SK-N-MC (cell line): Measurements from ENCODE around the gene CRMP1.

ENCODE experiments used
- DNase-seq: peaks from one replicate; pipeline ENCODE4 v3.0.0-alpha.2; 2011; ENCODE audit warnings: low read depth, low spot score
- H3K27ac ChIP-seq: fragments of 200-600 bp; sonication (generic); 2 replicates; pipeline ENCODE4 v1.5.1; 2016; ENCODE audit warnings: mixed run types
- H3K36me3 ChIP-seq: fragments of 200-600 bp; sonication (generic); 2 replicates; pipeline ENCODE4 v1.6.1; 2017; ENCODE audit warnings: antibody characterized with exemption, low read length, mixed read lengths; ENCODE audit not compliant: insufficient read depth
- H3K4me3 ChIP-seq: fragments of 200-600 bp; sonication (generic); 2 replicates; pipeline ENCODE4 v1.5.1; 2016
- H3K9ac ChIP-seq: fragments of 200-600 bp; sonication (generic); 2 replicates; pipeline ENCODE4 v1.8.0; 2017; ENCODE audit warnings: mixed run types, mixed read lengths; ENCODE audit not compliant: insufficient read length
- H3K9me3 ChIP-seq: fragments of 200-600 bp; sonication (generic); 2 replicates; pipeline ENCODE4 v1.6.1; 2017; ENCODE audit warnings: low read depth, mild to moderate bottlenecking, antibody characterized with exemption, low read length, moderate library complexity, mixed read lengths
- EZH2 ChIP-seq: fragments of 200-600 bp; sonication (generic); IDR thresholded peaks from one replicate; pipeline ENCODE4 v1.6.1; 2017; ENCODE audit warnings: antibody characterized with exemption
- FOXP2 ChIP-seq: optimal IDR thresholded peaks from 2 replicates; pipeline ENCODE3; 2011; ENCODE audit warnings: mild to moderate bottlenecking, moderate library complexity; ENCODE audit not compliant: insufficient read depth; ENCODE audit errors: extremely low read length, control extremely low read depth
- POLR2AphosphoS5 ChIP-seq: IDR thresholded peaks from 2 replicates; pipeline ENCODE4 v1.6.1; 2012; ENCODE audit warnings: mild to moderate bottlenecking, low read depth, low read length, borderline replicate concordance

Gene CRMP1

GRCh38 chr4:5825321-5826041 lies 67.4 kb downstream of the CRMP1 start:
- Histone ChIP-seq H3K4me3 (no peak overlapping the region), H3K36me3 (no peaks in the 10 kb centered on the region), H3K9me3 (no peaks in the 10 kb centered on the region), H3K27ac (no peak overlapping the region), H3K9ac (no peak overlapping the region)
- TF ChIP-seq FOXP2 (no peak), POLR2AphosphoS5 (no peak), EZH2 (no peak)
- DNase-seq = no peak

GRCh38 chr4:5824635-5825034 lies 68.3 kb downstream of the CRMP1 start:
- Histone ChIP-seq H3K9ac (no peak overlapping the region), H3K4me3 (no peak overlapping the region), H3K36me3 (no peaks in the 10 kb centered on the region), H3K9me3 (no peaks in the 10 kb centered on the region), H3K27ac (no peak overlapping the region)
- TF ChIP-seq FOXP2 = no peak
- TF ChIP-seq EZH2 = no peak
- no peak for TF ChIP-seq POLR2AphosphoS5
- DNase-seq = no peak

DNA sequence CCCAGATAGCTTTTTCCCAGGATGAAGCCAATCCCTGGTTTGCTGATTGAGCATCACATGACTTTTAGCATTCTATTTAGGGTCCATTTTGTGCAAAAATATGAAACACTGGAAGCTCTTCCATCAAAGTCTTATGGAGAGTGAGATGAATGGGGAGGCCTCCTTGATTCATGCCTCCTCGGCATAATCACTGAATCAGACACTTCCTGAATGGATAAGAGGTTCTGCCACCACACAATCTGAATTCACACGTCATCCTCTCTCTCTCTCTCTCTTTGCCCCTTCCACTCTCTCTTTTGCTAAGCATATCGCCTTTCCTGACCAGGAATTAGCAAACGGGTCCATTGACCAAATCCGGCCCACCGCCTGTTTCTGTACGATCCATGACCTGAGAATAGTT lies 68.7 kb downstream of the CRMP1 start:
- no peak for DNase-seq
- no peak overlapping the region for H3K4me3 ChIP-seq
- H3K36me3 ChIP-seq = no peaks in the 10 kb centered on the region
- no peak overlapping the region for H3K9ac ChIP-seq
- no peaks in the 10 kb centered on the region for H3K9me3 ChIP-seq
- no peak overlapping the region for H3K27ac ChIP-seq
- no peak for TF ChIP-seq EZH2
- TF ChIP-seq FOXP2 = no peak
- no peak for TF ChIP-seq POLR2AphosphoS5

DNA sequence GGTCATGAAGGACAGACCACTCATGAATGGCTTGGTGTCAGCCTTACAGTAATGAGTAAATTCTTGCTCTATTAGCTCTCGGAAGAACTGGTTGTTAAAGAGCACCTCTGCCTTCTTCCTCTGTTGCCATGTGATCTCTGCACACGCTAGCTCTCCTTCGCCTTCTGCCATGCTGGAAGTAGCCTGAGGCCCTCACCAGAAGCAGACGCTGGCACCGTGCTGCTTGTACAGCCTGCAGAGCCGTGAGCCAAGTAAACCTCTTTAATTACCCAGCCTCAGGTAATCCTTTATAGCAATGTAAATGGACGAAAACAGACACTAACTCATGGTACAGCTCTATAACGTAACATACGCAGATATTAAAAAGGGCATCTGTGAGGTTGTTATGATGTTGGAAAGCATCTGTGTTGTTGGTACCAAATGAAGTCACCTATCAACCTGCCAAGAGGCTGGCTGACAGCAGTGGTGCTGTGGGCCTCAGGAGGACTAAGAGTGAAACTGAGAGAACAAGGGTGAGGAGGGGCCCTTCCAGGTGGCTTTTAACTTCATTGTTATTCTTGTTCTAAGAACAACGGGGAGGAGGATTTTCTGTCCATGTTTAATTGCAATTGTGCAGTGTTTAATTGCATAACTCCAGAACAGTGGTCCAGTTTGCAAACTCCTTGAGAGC lies 69.2 kb downstream of the CRMP1 start:
- no peaks in the 10 kb centered on the region for H3K9me3 ChIP-seq
- no peak overlapping the region for H3K27ac ChIP-seq
- no peaks in the 10 kb centered on the region for H3K36me3 ChIP-seq
- no peak for TF ChIP-seq EZH2
- TF ChIP-seq POLR2AphosphoS5 = no peak
- no peak for TF ChIP-seq FOXP2
- no peak overlapping the region for H3K4me3 ChIP-seq
- no peak overlapping the region for H3K9ac ChIP-seq
- no peak for DNase-seq

DNA sequence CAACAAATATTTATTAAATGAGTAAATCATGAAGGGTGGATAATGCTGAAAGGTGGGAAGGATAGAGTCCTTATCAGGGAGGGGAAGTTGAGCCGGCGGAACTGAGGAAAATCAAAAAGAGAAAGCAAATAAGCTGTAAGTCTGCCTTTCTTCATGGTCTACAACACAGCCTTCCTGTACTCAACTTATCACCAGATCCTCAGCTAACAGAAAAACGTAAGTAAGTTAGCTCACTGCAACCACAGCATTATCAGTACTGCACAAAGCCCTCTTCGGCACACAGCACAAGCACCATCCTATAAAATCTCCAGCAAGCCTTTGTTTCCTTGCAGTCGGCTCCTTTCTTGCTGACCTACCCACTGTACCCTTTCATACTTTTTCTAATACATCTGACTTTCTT lies 70.3 kb downstream of the CRMP1 start:
- no peak for DNase-seq
- TF ChIP-seq POLR2AphosphoS5 = no peak
- H3K4me3 ChIP-seq = no peak overlapping the region
- H3K9me3 ChIP-seq = no peaks in the 10 kb centered on the region
- no peaks in the 10 kb centered on the region for H3K36me3 ChIP-seq
- H3K9ac ChIP-seq = no peak overlapping the region
- H3K27ac ChIP-seq = no peak overlapping the region

DNA sequence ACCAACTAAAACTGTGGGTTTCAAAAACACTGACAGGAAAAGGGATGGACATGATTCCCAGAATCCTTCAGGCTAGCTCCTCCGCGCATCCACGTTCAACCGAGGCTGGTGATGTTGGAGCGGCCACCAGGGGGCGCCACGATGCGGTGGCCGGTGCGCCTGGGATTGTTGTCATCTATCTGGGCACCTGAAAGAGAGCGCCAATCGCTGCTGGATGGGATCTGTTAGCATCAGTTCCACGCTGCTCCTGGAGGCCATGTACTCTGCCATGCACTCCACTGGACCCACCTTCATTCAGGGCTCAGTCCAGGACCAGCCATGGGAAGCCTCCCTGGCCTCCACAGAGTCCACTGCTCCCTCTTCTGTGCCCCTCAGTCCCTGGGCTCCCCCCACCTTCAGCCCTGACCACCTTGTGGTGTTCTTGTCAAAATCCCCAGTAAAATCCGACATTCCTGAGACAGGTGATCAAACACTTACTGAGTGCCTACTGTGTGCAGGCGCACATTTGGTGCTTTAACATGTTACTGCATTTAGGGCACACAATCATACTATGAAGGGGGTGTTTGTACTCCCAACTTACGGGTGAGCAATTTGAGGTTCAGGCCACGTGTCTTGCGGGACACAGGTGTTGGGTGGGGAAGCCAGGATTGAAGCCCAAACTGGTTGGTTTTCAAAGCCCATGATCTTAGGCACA lies 71.1 kb downstream of the CRMP1 start:
- no peaks in the 10 kb centered on the region for H3K9me3 ChIP-seq
- DNase-seq = no peak

GRCh38 chr4:5816851-5817375 lies 76.0 kb downstream of the CRMP1 start:
- no peak for DNase-seq
- H3K9me3 ChIP-seq = no peaks in the 10 kb centered on the region
- no peak overlapping the region for H3K9ac ChIP-seq
- no peak for TF ChIP-seq EZH2
- no peak for TF ChIP-seq POLR2AphosphoS5
- TF ChIP-seq FOXP2 = no peak
- H3K27ac ChIP-seq = no peak overlapping the region
- no peaks in the 10 kb centered on the region for H3K36me3 ChIP-seq
- H3K4me3 ChIP-seq = no peak overlapping the region

More for the DNA sequence above, 71.1 kb downstream of the CRMP1 start:
- Histone ChIP-seq H3K36me3 (no peaks in the 10 kb centered on the region), H3K27ac (no peak overlapping the region), H3K4me3 (no peak overlapping the region), H3K9ac (no peak overlapping the region)
- TF ChIP-seq POLR2AphosphoS5 = no peak
- TF ChIP-seq EZH2 = no peak
- TF ChIP-seq FOXP2 = no peak

- Histone ChIP-seq H3K27ac (no peak overlapping the region), H3K4me3 (no peak overlapping the region), H3K9me3 (no peaks in the 10 kb centered on the region), H3K36me3 (no peaks in the 10 kb centered on the region; the same call in 1 of the 2 replicates), H3K9ac (no peak overlapping the region)
- TF ChIP-seq FOXP2 = no peak
- no peak for TF ChIP-seq EZH2
- TF ChIP-seq POLR2AphosphoS5 = no peak
- no peak for DNase-seq
Observed at GRCh38 chr4:5816101-5816500, 76.8 kb downstream of the CRMP1 start.
